Ovary (tissue), 3 donors: Measurements from ENCODE around the gene ZBTB7A.

Experiments
- EP300 ChIP-seq: sonication (generic); formaldehyde crosslinking; IDR thresholded peaks from one replicate; pipeline ENCODE4 v1.6.1; 2017; ENCODE audit warnings: antibody characterized with exemption
- POLR2A ChIP-seq: fragments of 450-650 bp; IDR thresholded peaks from one replicate; pipeline ENCODE4 v1.6.1; 2017; ENCODE audit warnings: antibody characterized with exemption, mild to moderate bottlenecking, moderate library complexity
- TF ChIP-seq, protein P1 (sequence below), 3 donors: fragments of 450-650 bp in 2 of 3; fragments of 200-600 bp in 1 of 3; IDR thresholded peaks; one replicate each; pipeline versions ENCODE4 v1.5.1 to v1.8.0; 2016 to 2022; ENCODE audit warnings: antibody characterized with exemption in 3 of 3, mild to moderate bottlenecking in 1 of 3
- donor health status: DM: no; HTN: no; CAD: no.

DNA sequence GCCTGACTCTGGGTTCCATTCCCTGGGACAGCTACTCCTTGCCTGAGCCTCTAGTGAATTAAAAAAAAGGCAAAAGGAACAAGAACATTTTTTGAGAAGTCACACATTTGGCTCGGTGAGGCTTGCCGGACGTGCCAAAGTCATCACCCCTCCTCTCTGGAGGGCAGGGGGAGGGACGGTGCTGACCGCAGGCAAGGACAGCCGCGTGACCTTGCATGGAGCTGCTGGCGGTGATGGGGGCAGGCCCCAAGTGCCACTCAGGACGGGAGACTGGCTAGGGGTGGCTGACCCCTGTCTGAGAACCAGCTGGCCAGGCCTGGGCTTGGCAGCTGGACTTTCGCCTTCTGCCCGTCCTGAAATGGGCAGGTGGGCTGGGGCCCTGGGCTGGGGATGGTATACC is 30.8 kb upstream of the ZBTB7A start:
- TF ChIP-seq, protein P1, sequence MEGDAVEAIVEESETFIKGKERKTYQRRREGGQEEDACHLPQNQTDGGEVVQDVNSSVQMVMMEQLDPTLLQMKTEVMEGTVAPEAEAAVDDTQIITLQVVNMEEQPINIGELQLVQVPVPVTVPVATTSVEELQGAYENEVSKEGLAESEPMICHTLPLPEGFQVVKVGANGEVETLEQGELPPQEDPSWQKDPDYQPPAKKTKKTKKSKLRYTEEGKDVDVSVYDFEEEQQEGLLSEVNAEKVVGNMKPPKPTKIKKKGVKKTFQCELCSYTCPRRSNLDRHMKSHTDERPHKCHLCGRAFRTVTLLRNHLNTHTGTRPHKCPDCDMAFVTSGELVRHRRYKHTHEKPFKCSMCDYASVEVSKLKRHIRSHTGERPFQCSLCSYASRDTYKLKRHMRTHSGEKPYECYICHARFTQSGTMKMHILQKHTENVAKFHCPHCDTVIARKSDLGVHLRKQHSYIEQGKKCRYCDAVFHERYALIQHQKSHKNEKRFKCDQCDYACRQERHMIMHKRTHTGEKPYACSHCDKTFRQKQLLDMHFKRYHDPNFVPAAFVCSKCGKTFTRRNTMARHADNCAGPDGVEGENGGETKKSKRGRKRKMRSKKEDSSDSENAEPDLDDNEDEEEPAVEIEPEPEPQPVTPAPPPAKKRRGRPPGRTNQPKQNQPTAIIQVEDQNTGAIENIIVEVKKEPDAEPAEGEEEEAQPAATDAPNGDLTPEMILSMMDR (IDR thresholded peaks at IDR 0.05): no peak
- TF ChIP-seq POLR2A (no peak), EP300 (no peak)
